NCI-H2227 treated with DMSO at 0.1 percent for 48 hours (cell line): Measurements from ENCODE around the gene CCNG1.

Experiments
- DNase-seq: peaks from one replicate; lab custom pipeline; 2025; lab: John Stamatoyannopoulos, UW

Gene CCNG1

DNA sequence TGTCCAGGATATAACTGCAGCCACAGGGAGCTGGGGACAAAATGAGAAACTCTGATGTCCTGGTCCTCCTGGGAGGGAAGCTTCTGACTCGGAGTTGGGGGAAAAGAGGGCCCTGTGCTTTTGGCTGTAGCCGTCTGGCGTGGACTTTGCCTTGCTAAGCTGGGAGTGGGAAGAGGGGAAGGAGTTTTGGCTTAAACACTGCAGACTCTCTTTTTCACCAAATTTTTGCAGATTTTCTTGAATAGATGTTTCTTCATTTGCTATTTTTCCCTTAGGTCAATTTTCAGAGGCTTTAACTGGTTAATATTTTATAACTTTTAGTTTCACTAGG is 52.3 kb downstream of the CCNG1 start:
- DNase-seq: no peak
